A549 treated with AZD2906 at 1 μM for 4 hours (cell line): Measurements from ENCODE around the gene IRF2. TPM values are rescaled to one million over a fixed set of nuclear protein-coding genes. Genes with fewer than 3 reads are reported as not detected.

Source experiments
- total RNA-seq: library from RNA; stranded (reverse); fragments of 200-300 nt; extraction: Qiagen RNA extraction; gene quantifications from 5 replicates; pipeline ENCODE4 v1.2.3, GENCODE V29; 2022

Gene IRF2
- 7.8 to 11.8 TPM (median 9.3 TPM) in 5 replicates for total RNA-seq

DNA sequence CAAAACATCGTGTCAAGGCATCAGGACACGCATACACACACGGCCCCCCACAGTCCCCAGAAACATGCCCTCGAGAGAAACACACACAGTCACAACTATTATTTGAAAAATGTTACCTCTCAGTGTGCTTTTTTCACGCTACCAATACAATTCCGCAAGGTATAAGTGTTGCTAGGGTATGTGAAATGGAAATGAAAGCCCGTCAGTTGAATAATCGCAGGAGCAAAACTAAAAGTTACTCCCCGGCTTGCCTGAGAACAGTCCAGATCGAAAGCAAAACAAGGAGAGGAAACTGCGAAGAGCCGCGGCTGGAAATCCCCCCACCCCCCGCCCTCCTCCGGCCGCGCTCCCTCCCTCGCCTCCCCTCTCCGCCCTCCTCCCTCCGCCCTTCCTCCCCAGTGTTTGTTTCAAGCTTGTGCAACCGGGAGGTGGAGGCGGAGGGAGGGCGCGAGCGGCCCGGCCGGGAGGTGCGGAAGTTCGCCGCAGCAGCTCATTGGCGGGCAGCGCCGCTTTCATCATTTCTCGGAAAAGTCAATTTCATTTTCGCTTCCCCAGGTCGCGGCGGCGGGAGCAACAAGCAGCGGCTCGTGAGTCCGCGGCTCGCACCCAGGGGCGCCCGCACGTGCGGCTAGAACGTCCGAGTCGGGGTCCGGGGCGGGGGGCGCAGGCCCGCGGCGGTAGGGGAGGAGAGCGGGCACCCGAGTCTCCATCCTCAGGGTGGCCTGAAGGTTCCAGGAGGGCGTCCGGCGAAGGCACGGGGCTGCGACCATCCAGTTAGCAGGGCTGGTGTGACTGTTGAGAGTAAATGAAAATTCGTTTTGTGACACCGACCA, at the start of gene IRF2:
Gene IRF2, minus strand, starts transcription at position 288 of the 833 bp plus-strand sequence. CDS start 45,486 bp downstream, outside the sequence.

Other genes with a start within 250 kb of the IRF2 start
- gene CASP3, start 174.9 kb upstream of the IRF2 start, total RNA-seq: 20.5 to 30.6 TPM (median 21.0 TPM) in 5 replicates
- 5.7 to 6.8 TPM (median 6.2 TPM) in 5 replicates for gene PRIMPOL, start 175.2 kb upstream of the IRF2 start, total RNA-seq